Mucosa of descending colon (tissue), 3 donors: ENCODE data around the gene FAM149B1. TPM values are rescaled to one million over a fixed set of nuclear protein-coding genes. Genes with fewer than 3 reads are reported as not detected.

ENCODE experiments used
- ATAC-seq: fragments of 200-7000 bp; cut with Tn5 transposase; one replicate; pipeline ENCODE4 v1.9.1; 2020; ENCODE audit warnings: mild to moderate bottlenecking, moderate library complexity
- DNase-seq, 3 donors: peaks; one replicate each; pipeline ENCODE4 v3.0.0-alpha.2; 2020
- H3K36me3 ChIP-seq: fragments of 200-600 bp; one replicate; pipeline ENCODE4 v1.8.0; 2021; ENCODE audit warnings: low read depth, mild to moderate bottlenecking
- H3K4me1 ChIP-seq: fragments of 200-600 bp; one replicate; pipeline ENCODE4 v1.8.0; 2021; ENCODE audit warnings: low read depth, mild to moderate bottlenecking
- H3K4me3 ChIP-seq: fragments of 200-600 bp; one replicate; pipeline ENCODE4 v1.8.0; 2021; ENCODE audit warnings: mild to moderate bottlenecking
- H3K9me3 ChIP-seq: fragments of 200-600 bp; one replicate; pipeline ENCODE4 v1.8.0; 2021; ENCODE audit warnings: mild to moderate bottlenecking
- intact Hi-C, 2 donors: fragments of 100-400 bp; cut with DNase I in 1 of 2; cut with micrococcal nuclease in 1 of 2; formaldehyde crosslinking; loops; one replicate each; pipeline versions ENCODE4 v1.11.0 to v1.11.1; 2022; cut with DNase I, micrococcal nuclease
- long read RNA-seq, 2 donors: library from polyadenylated mRNA; unstranded; transcript quantifications; one replicate each; pipeline ENCODE4 v2.0.0, GENCODE V29; 2019 to 2021
- total RNA-seq, 3 donors: library from RNA; stranded (reverse); fragmentation: NEBNext Ultra II Directional in 2 of 3; extraction: Animal tissue kit (Norgen Biotek cat#: 25700) in 2 of 3; gene quantifications; one replicate each; pipeline versions ENCODE4 v1.2.1 to v1.2.4, GENCODE V29; 2021 to 2023
- TF ChIP-seq, protein P1 (sequence below): fragments of 200-600 bp; IDR thresholded peaks from one replicate; pipeline ENCODE4 v1.8.0; 2022; ENCODE audit warnings: antibody characterized with exemption, mild to moderate bottlenecking
- donor health status: DM: no; HTN: no; CAD: no; lungs with moderate emphysema.
- donor health status: DM: no; HTN: no; CAD: no.
- donor health status: DM: no; HTN: yes; CAD: no.

The FAM149B1 gene
- 10 to 100 TPM; 15.4 to 23.0 (median 20.5) TPM for total RNA-seq
- long read RNA-seq, donor 1, partial matches to known transcripts, result 1 of 6 reads
- long read RNA-seq, donor 1, other reads (novel, unspliced or antisense), result 5 of 6 reads
- long read RNA-seq, donor 2, partial matches to known transcripts, result 0 of 2 reads
- long read RNA-seq, donor 2, other reads (novel, unspliced or antisense), result 2 of 2 reads

GRCh38 chr10:73167783-73168464 lies at the start of gene FAM149B1, which contains the start of gene ECD:
FAM149B1 (plus strand) TSS chr10:73168119; CDS start chr10:73168340, 221 bp downstream.
ECD (minus strand) TSS chr10:73168008; CDS start chr10:73163937, 4,071 bp downstream.
- Histone ChIP-seq H3K36me3 (no peaks in the 10 kb centered on the region), H3K9me3 (no peaks in the 10 kb centered on the region), H3K4me1 (peaks cover 9% of the 10 kb centered on the region), H3K4me3 (peak within 1 kb of the TSS; percentile 63)
- TF ChIP-seq, protein P1, sequence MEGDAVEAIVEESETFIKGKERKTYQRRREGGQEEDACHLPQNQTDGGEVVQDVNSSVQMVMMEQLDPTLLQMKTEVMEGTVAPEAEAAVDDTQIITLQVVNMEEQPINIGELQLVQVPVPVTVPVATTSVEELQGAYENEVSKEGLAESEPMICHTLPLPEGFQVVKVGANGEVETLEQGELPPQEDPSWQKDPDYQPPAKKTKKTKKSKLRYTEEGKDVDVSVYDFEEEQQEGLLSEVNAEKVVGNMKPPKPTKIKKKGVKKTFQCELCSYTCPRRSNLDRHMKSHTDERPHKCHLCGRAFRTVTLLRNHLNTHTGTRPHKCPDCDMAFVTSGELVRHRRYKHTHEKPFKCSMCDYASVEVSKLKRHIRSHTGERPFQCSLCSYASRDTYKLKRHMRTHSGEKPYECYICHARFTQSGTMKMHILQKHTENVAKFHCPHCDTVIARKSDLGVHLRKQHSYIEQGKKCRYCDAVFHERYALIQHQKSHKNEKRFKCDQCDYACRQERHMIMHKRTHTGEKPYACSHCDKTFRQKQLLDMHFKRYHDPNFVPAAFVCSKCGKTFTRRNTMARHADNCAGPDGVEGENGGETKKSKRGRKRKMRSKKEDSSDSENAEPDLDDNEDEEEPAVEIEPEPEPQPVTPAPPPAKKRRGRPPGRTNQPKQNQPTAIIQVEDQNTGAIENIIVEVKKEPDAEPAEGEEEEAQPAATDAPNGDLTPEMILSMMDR, result no peak
- intact Hi-C loops, result no loop called here
- ATAC-seq (peak; percentile 99), DNase-seq (peak; percentile 93 to 96 (median 94))

DNA sequence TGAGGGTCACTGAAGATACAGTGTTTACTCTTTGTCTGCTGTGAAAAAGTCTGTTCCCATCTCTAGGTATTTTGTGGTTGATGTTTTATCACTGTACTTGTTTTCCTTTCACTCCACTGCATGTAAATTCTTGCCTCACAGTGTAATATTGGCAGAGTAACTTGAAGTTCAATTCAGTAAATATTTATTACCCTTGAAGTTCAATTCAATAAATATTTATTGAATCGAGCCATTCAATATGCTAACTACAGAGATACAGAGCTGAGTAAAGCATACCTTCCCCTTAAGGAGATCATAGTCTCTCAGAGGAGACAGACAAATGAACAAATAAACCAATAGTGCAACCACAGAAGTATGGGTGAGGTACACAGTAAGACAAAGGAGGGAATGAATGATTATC lies 48.5 kb upstream of the FAM149B1 start:
- no peaks in the 10 kb centered on the region for H3K4me1 ChIP-seq
- intact Hi-C loops, result no loop called here
- H3K4me3 ChIP-seq, result no peak overlapping the region
- DNase-seq (no peak), ATAC-seq (no peak)
- TF ChIP-seq, protein P1, result no peak
- no peaks in the 10 kb centered on the region for H3K36me3 ChIP-seq
- H3K9me3 ChIP-seq, result no peaks in the 10 kb centered on the region

- TF ChIP-seq, protein P1, result no peak
- Histone ChIP-seq H3K4me1 (no peaks in the 10 kb centered on the region), H3K4me3 (no peak overlapping the region), H3K9me3 (no peaks in the 10 kb centered on the region), H3K36me3 (no peaks in the 10 kb centered on the region)
- ATAC-seq (no peak), DNase-seq (no peak)
- intact Hi-C loops, result no loop called here
Measured at GRCh38 chr10:73119952-73120351, 48.0 kb upstream of the FAM149B1 start.

GRCh38 chr10:73126343-73126742 lies 41.6 kb upstream of the FAM149B1 start:
- H3K4me1 ChIP-seq, result no peaks in the 10 kb centered on the region
- ATAC-seq, result no peak
- intact Hi-C loops, result no loop called here
- DNase-seq, result no peak
- TF ChIP-seq, protein P1, result no peak
- H3K4me3 ChIP-seq, result no peak overlapping the region
- no peaks in the 10 kb centered on the region for H3K9me3 ChIP-seq
- H3K36me3 ChIP-seq, result no peaks in the 10 kb centered on the region

GRCh38 chr10:73131301-73131700 lies 36.6 kb upstream of the FAM149B1 start:
- Histone ChIP-seq H3K4me3 (no peak overlapping the region), H3K9me3 (no peaks in the 10 kb centered on the region), H3K4me1 (no peaks in the 10 kb centered on the region), H3K36me3 (no peaks in the 10 kb centered on the region)
- TF ChIP-seq, protein P1, result no peak
- no peak for ATAC-seq
- DNase-seq, result no peak
- intact Hi-C loops, result no loop called here
